DMS153 treated with DMSO at 0.1 percent for 48 hours (cell line): ENCODE results near the gene PDGFB.

Source experiments
- DNase-seq: peaks from one replicate; lab custom pipeline; 2025; ENCODE audit not compliant: unreplicated experiment; lab: John Stamatoyannopoulos, UW

PDGFB gene

GRCh38 chr22:39277142-39277607 is 32.4 kb upstream of the PDGFB start:
- no peak for DNase-seq

GRCh38 chr22:39276440-39277141 is 31.8 kb upstream of the PDGFB start:
- DNase-seq, result no peak

- no peak for DNase-seq
Measured at GRCh38 chr22:39275814-39276439, 31.1 kb upstream of the PDGFB start.

- DNase-seq, result no peak
Measured at GRCh38 chr22:39273950-39274887, 29.4 kb upstream of the PDGFB start.

GRCh38 chr22:39270792-39271191 is 26.0 kb upstream of the PDGFB start:
- no peak for DNase-seq

GRCh38 chr22:39270280-39270679 is 25.5 kb upstream of the PDGFB start:
- no peak for DNase-seq

- DNase-seq, result no peak
Measured at GRCh38 chr22:39269095-39269790, 24.5 kb upstream of the PDGFB start.

GRCh38 chr22:39268645-39269044 is 23.9 kb upstream of the PDGFB start:
- no peak for DNase-seq

GRCh38 chr22:39267974-39268373 is 23.2 kb upstream of the PDGFB start:
- DNase-seq, result no peak

GRCh38 chr22:39266398-39267030 is 21.7 kb upstream of the PDGFB start:
- DNase-seq, result no peak

GRCh38 chr22:39265143-39265886 is 20.5 kb upstream of the PDGFB start:
- DNase-seq, result no peak

GRCh38 chr22:39264349-39265038 is 19.7 kb upstream of the PDGFB start:
- no peak for DNase-seq

GRCh38 chr22:39263626-39264348 is 19.0 kb upstream of the PDGFB start:
- no peak for DNase-seq

GRCh38 chr22:39259666-39260065 is 14.9 kb upstream of the PDGFB start:
- DNase-seq, result no peak

GRCh38 chr22:39257901-39258475 is 13.2 kb upstream of the PDGFB start:
- no peak for DNase-seq

GRCh38 chr22:39256979-39257378 is 12.2 kb upstream of the PDGFB start:
- DNase-seq, result no peak

GRCh38 chr22:39256186-39256552 is 11.4 kb upstream of the PDGFB start:
- DNase-seq, result no peak

GRCh38 chr22:39255449-39256185 is 10.8 kb upstream of the PDGFB start:
- no peak for DNase-seq
